CD14-positive monocyte (primary cell): ENCODE data around the gene OCRL. TPM values are rescaled to one million over a fixed set of nuclear protein-coding genes. Genes with fewer than 3 reads are reported as not detected.

Experiments used
- DNase-seq, 3 donors: peaks; one replicate each; pipeline ENCODE4 v3.0.0-alpha.2; 2011 to 2022
- H2AFZ ChIP-seq: 2 replicates; pipeline ENCODE4 v1.6.0; 2012; ENCODE audit warnings: mild to moderate bottlenecking, low read depth, low read length, inconsistent platforms; ENCODE audit not compliant: insufficient read depth, poor library complexity, severe bottlenecking
- H3K27ac ChIP-seq, 2 donors: 1 replicate in 1 of 2; 2 replicates in 1 of 2; pipeline ENCODE4 v1.5.1; 2012 to 2013; ENCODE audit warnings: low read length in 2 of 2, control low read depth in 1 of 2, inconsistent platforms in 1 of 2, low read depth in 1 of 2, mild to moderate bottlenecking in 1 of 2
- H3K27me3 ChIP-seq, 2 donors: one replicate each; pipeline versions ENCODE4 v1.6.0 to v1.6.1; 2011 to 2013; ENCODE audit warnings: low read length in 2 of 2; ENCODE audit not compliant: control insufficient read depth in 2 of 2, insufficient read depth in 2 of 2
- H3K36me3 ChIP-seq, 2 donors: replicated peaks in 1 of 2; 1 replicate in 1 of 2; 2 replicates in 1 of 2; pipeline versions ENCODE4 v1.5.1 to v1.6.1; 2012 to 2013; ENCODE audit warnings: low read length in 2 of 2, control low read depth in 1 of 2, inconsistent platforms in 1 of 2, mild to moderate bottlenecking in 1 of 2; ENCODE audit not compliant: insufficient read depth in 2 of 2, control insufficient read depth in 1 of 2
- H3K4me1 ChIP-seq, 2 donors: 1 replicate in 1 of 2; 2 replicates in 1 of 2; pipeline versions ENCODE4 v1.5.1 to v1.6.1; 2012 to 2013; ENCODE audit warnings: low read length in 2 of 2, control low read depth in 1 of 2, inconsistent platforms in 1 of 2, mild to moderate bottlenecking in 1 of 2, moderate library complexity in 1 of 2; ENCODE audit not compliant: insufficient read depth in 2 of 2, control insufficient read depth in 1 of 2
- H3K4me2 ChIP-seq: replicated peaks from 2 replicates; pipeline ENCODE3; 2012; ENCODE audit warnings: low read length, moderate library complexity, mild to moderate bottlenecking; ENCODE audit not compliant: poor library complexity, severe bottlenecking; ENCODE audit errors: extremely low read depth
- H3K4me3 ChIP-seq, 3 experiments: fragments of 200-600 bp in 1 of 3; sonication (generic) in 1 of 3; replicated peaks in 1 of 3; 1 replicate in 2 of 3; 2 replicates in 1 of 3; pipeline ENCODE4 v1.5.1; 2011 to 2013; ENCODE audit warnings: low read length in 3 of 3, mild to moderate bottlenecking in 3 of 3, control low read depth in 2 of 3, low read depth in 2 of 3, inconsistent platforms in 1 of 3, moderate library complexity in 1 of 3
- H3K79me2 ChIP-seq: 2 replicates; pipeline ENCODE4 v1.6.0; 2012; ENCODE audit warnings: mild to moderate bottlenecking, control low read depth, inconsistent platforms, low read length, moderate library complexity; ENCODE audit not compliant: insufficient read depth
- H3K9ac ChIP-seq: 2 replicates; pipeline ENCODE4 v1.6.0; 2017; ENCODE audit warnings: low read length, mild to moderate bottlenecking; ENCODE audit not compliant: insufficient read depth, poor library complexity, severe bottlenecking
- H3K9me3 ChIP-seq, 2 donors: replicated peaks in 1 of 2; 1 replicate in 1 of 2; 2 replicates in 1 of 2; pipeline versions ENCODE4 v1.5.1 to v1.6.1; 2012 to 2013; ENCODE audit warnings: low read length in 2 of 2, control low read depth in 1 of 2; ENCODE audit not compliant: control insufficient read depth in 1 of 2, insufficient read depth in 1 of 2
- H4K20me1 ChIP-seq: 2 replicates; pipeline ENCODE4 v1.6.0; 2012; ENCODE audit warnings: mild to moderate bottlenecking, low read length, control low read depth, moderate library complexity; ENCODE audit not compliant: insufficient read depth
- H3K27ac Mint-ChIP-seq, 7 donors: one replicate each; pipeline ENCODE4 v1.8.0; 2020; ENCODE audit warnings: mild to moderate bottlenecking in 7 of 7, mixed read lengths in 7 of 7, moderate library complexity in 6 of 7, inconsistent platforms in 2 of 7
- H3K27me3 Mint-ChIP-seq, 3 donors: one replicate each; pipeline ENCODE4 v1.8.0; 2021 to 2022; ENCODE audit warnings: low read depth in 3 of 3, mild to moderate bottlenecking in 3 of 3, mixed read lengths in 3 of 3, moderate library complexity in 3 of 3, inconsistent platforms in 1 of 3
- H3K36me3 Mint-ChIP-seq, 2 donors: one replicate each; pipeline ENCODE4 v1.8.0; 2020; ENCODE audit warnings: mixed read lengths in 2 of 2, inconsistent platforms in 1 of 2, mild to moderate bottlenecking in 1 of 2
- H3K4me1 Mint-ChIP-seq: one replicate; pipeline ENCODE4 v1.8.0; 2020; ENCODE audit warnings: mild to moderate bottlenecking, mixed read lengths
- H3K4me3 Mint-ChIP-seq, 2 donors: one replicate each; pipeline ENCODE4 v1.8.0; 2020; ENCODE audit warnings: mild to moderate bottlenecking in 2 of 2, mixed read lengths in 2 of 2, moderate library complexity in 1 of 2
- H3K9me3 Mint-ChIP-seq, 7 donors: one replicate each; pipeline ENCODE4 v1.8.0; 2020 to 2022; ENCODE audit warnings: mixed read lengths in 7 of 7, mild to moderate bottlenecking in 6 of 7, moderate library complexity in 6 of 7, inconsistent platforms in 2 of 7
- CTCF ChIP-seq: fragments of 200-600 bp; IDR thresholded peaks from one replicate; pipeline ENCODE4 v1.8.0; 2022; ENCODE audit warnings: antibody characterized with exemption, mild to moderate bottlenecking
- WGBS: methylation state at CpG from one replicate; pipeline ENCODE4 v1.1.5; 2013; ENCODE audit warnings: missing lambda C conversion rate; ENCODE audit not compliant: insufficient coverage; 5-methylcytosine and 5-hydroxymethylcytosine counted together
- intact Hi-C, 2 donors: fragments of 100-400 bp; cut with micrococcal nuclease; formaldehyde crosslinking; loops; one replicate each; pipeline versions ENCODE4 v1.15.0 to v1.15.1; 2023
- polyA plus RNA-seq, 3 donors: library from polyadenylated mRNA; depleted of rRNA in 1 of 3; unstranded in 2 of 3; stranded (reverse) in 1 of 3; fragments of 300-500 nt in 2 of 3; fragments of >200 nt in 1 of 3; fragmentation: Illumina TruSeq in 2 of 3; gene quantifications; 1 replicate in 2 of 3; 2 replicates in 1 of 3; pipeline ENCODE4 v1.2.3, GENCODE V29; 2012 to 2021

The OCRL gene
- polyA plus RNA-seq, 3 donors: 1.8 to 11.2 (median 2.4) TPM

- Mint-ChIP-seq H3K4me3 (no peak overlapping the region), H3K27ac (no peak overlapping the region), H3K36me3 (no peaks in the 10 kb centered on the region), H3K9me3 (peaks cover 0 to 2% (median 0%) of the 10 kb centered on the region in 7 donors), H3K4me1 (no peaks in the 10 kb centered on the region), H3K27me3 (peaks cover 0 to 4% (median 4%) of the 10 kb centered on the region in 3 donors)
- H3K9ac ChIP-seq: no peak overlapping the region
- H3K4me1 ChIP-seq: no peaks in the 10 kb centered on the region
- no peak overlapping the region for H2AFZ ChIP-seq
- H3K36me3 ChIP-seq: no peaks in the 10 kb centered on the region
- intact Hi-C loops: no loop called here
- H3K4me3 ChIP-seq: no peak overlapping the region
- no peaks in the 10 kb centered on the region for H4K20me1 ChIP-seq
- H3K4me2 ChIP-seq: no peak overlapping the region
- no peaks in the 10 kb centered on the region for H3K9me3 ChIP-seq
- no peaks in the 10 kb centered on the region for H3K79me2 ChIP-seq
- no peak for TF ChIP-seq CTCF
- no peaks in the 10 kb centered on the region for H3K27me3 ChIP-seq
- no peak overlapping the region for H3K27ac ChIP-seq
- no peak for DNase-seq
- WGBS: 60% methylated on average over 1 of the region's 5 CpGs
Observed at GRCh38 chrX:129530410-129530809, 9.6 kb upstream of the OCRL start.

- H3K36me3 ChIP-seq: no peaks in the 10 kb centered on the region
- no peak for DNase-seq
- no peak overlapping the region for H2AFZ ChIP-seq
- H4K20me1 ChIP-seq: no peaks in the 10 kb centered on the region
- no peaks in the 10 kb centered on the region for H3K27me3 ChIP-seq
- H3K9me3 Mint-ChIP-seq: peaks cover 0 to 2% (median 0%) of the 10 kb centered on the region in 7 donors
- peaks cover 0 to 4% (median 3%) of the 10 kb centered on the region in 3 donors for H3K27me3 Mint-ChIP-seq
- H3K27ac Mint-ChIP-seq: no peak overlapping the region
- H3K9me3 ChIP-seq: no peaks in the 10 kb centered on the region
- no peak overlapping the region for H3K27ac ChIP-seq
- no peak overlapping the region for H3K4me3 Mint-ChIP-seq
- no peak for TF ChIP-seq CTCF
- H3K4me3 ChIP-seq: no peak overlapping the region
- H3K4me1 Mint-ChIP-seq: no peaks in the 10 kb centered on the region
- no CpG with 5 or more reads among the region's 1 CpG for WGBS
- H3K9ac ChIP-seq: no peak overlapping the region
- intact Hi-C loops: no loop called here
- H3K79me2 ChIP-seq: no peaks in the 10 kb centered on the region
- H3K4me2 ChIP-seq: no peak overlapping the region
- no peaks in the 10 kb centered on the region for H3K36me3 Mint-ChIP-seq
- no peaks in the 10 kb centered on the region for H3K4me1 ChIP-seq
Observed at GRCh38 chrX:129531132-129531531, 8.9 kb upstream of the OCRL start.
